ENCODE data around the gene ZNF235.
"Not testable (repeated sequence)": the region's sequence is repeated elsewhere in the genome, so short reads cannot be mapped to it uniquely, and the experiment has no call there.

Gene ZNF235

DNA sequence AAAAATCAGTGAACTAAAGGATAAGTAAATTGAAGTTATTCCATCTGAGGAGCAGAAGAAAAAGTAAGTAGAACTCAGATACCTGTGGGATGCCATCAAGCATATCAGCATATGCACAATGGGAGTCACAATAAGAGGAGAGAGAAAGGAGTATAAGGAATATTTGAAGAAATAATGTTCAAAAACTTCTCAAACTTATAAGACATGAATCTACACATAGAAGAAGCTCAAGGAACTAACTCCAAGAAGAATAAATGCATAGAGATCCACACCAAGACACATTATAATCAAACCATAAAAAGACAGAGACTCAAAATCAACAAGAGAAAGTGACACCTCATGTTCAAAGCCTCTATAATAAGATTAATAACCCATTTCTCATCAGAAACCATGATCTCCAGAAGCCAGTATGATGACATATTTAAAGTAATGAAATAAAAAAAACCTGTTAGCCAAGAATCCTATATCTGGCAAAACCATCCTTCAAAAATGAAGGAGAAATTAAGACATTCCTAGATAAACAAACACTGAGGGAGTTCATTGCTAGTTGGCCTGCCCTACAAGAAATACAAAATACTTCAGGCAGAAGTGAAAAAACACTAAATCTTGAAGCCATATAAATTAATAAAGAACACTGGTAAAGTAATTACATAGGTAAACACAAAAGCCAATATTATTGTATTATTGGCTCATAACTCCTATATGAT is 49.0 kb downstream of the ZNF235 start:
- Histone ChIP-seq H3K4me3 (ENCODE audit: low read depth in 1 of 2, low read length in 2 of 2) (peak overlapping the region in 1 of 2 donors; percentile 54), H3K36me3 (ENCODE audit: control insufficient read depth in 1 of 2, insufficient read depth in 2 of 2, low read length in 2 of 2) (peaks cover 0 to 20% of the 10 kb centered on the region in 2 donors), H3K4me1 (ENCODE audit: control insufficient read depth in 1 of 2, insufficient read depth in 2 of 2, low read length in 2 of 2) (no peaks in the 10 kb centered on the region), H3K27ac (ENCODE audit: low read length) (no peak overlapping the region), H3K9me3 (ENCODE audit: control insufficient read depth in 1 of 2, low read length in 2 of 2) (peaks cover 32 to 69% of the 10 kb centered on the region in 2 donors), H3K27me3 (ENCODE audit: low read depth, low read length) (no peaks in the 10 kb centered on the region)

DNA sequence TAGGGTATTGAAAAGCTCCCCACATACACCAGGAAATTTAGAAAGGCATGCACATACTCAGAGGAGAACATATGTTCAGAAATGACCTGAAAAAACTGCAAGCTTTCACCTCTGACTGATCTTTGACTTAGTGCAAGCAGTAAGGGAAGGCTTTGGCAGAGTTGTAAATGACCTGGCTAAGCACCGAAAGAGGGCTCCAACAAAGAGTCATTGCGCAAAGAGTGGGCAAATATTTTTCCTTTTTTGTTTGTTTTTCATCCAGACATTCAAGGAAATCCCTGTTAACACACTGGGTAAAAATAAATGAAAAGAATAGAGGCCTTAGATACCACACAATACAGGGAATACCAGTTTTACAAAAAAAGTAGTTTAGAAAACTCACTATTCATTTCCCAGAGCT is 50.3 kb downstream of the ZNF235 start:
- no peak overlapping the region for H3K27ac ChIP-seq (ENCODE audit: low read length)
- H3K27me3 ChIP-seq (ENCODE audit: low read depth, low read length): no peaks in the 10 kb centered on the region
- peaks cover 32 to 66% of the 10 kb centered on the region in 2 donors for H3K9me3 ChIP-seq (ENCODE audit: control insufficient read depth in 1 of 2, low read length in 2 of 2)
- H3K4me1 ChIP-seq (ENCODE audit: control insufficient read depth in 1 of 2, insufficient read depth in 2 of 2, low read length in 2 of 2): no peaks in the 10 kb centered on the region
- H3K36me3 ChIP-seq (ENCODE audit: control insufficient read depth in 1 of 2, insufficient read depth in 2 of 2, low read length in 2 of 2): peaks cover 0 to 23% of the 10 kb centered on the region in 2 donors
- H3K4me3 ChIP-seq (ENCODE audit: low read depth in 1 of 2, low read length in 2 of 2): peak overlapping the region in 1 of 2 donors; percentile 54

DNA sequence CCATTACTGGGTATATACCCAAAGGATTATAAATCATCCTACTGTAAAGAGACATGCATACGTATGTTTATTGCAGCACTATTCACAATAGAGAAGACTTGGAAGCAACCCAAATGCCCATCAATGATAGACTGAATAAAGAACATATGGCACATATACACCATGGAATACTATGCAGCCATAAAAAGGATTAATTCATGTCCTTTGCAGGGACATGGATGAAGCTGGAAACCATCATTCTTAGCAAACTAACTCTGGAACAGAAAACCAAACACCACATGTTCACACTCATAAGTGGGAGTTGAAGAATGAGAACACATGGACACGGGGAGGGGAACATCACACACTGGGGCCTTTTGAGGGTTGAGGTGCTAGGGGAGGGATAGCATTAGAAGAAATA is 51.4 kb downstream of the ZNF235 start:
- H3K27me3 ChIP-seq (ENCODE audit: low read depth, low read length); H3K4me1 ChIP-seq (ENCODE audit: control insufficient read depth in 1 of 2, insufficient read depth in 2 of 2, low read length in 2 of 2); H3K27ac ChIP-seq (ENCODE audit: low read length): not testable (repeated sequence)
- H3K4me3 ChIP-seq (ENCODE audit: low read depth in 1 of 2, low read length in 2 of 2): peak overlapping the region in 1 of 2 donors; percentile 54
- H3K9me3 ChIP-seq (ENCODE audit: control insufficient read depth in 1 of 2, low read length in 2 of 2): peaks cover 41 to 69% of the 10 kb centered on the region in 2 donors
- H3K36me3 ChIP-seq (ENCODE audit: control insufficient read depth in 1 of 2, insufficient read depth in 2 of 2, low read length in 2 of 2): peaks cover 0 to 34% of the 10 kb centered on the region in 2 donors

DNA sequence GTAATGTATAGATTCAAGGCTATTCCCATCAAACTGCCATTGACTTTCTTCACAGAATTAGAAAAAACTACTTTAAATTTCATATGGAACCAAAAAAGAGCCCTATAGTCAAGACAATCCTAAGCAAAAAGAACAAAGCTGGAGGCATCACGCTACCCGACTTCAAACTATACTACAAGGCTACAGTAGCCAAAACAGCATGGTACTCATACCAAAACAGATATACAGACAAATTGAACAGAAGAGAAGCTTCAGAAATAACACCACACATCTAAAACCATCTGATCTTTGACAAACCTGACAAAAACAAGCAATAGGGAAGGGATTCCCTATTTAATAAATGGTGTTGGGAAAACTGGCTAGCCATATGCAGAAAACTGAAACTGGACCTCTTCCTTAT is 52.5 kb downstream of the ZNF235 start:
- H3K4me1 ChIP-seq (ENCODE audit: control insufficient read depth in 1 of 2, insufficient read depth in 2 of 2, low read length in 2 of 2); H3K27me3 ChIP-seq (ENCODE audit: low read depth, low read length); H3K27ac ChIP-seq (ENCODE audit: low read length): not testable (repeated sequence)
- Histone ChIP-seq H3K9me3 (ENCODE audit: control insufficient read depth in 1 of 2, low read length in 2 of 2) (peaks cover 49 to 68% of the 10 kb centered on the region in 2 donors), H3K4me3 (ENCODE audit: low read depth in 1 of 2, low read length in 2 of 2) (peak overlapping the region in 1 of 2 donors; percentile 54), H3K36me3 (ENCODE audit: control insufficient read depth in 1 of 2, insufficient read depth in 2 of 2, low read length in 2 of 2) (peaks cover 0 to 42% of the 10 kb centered on the region in 2 donors)

DNA sequence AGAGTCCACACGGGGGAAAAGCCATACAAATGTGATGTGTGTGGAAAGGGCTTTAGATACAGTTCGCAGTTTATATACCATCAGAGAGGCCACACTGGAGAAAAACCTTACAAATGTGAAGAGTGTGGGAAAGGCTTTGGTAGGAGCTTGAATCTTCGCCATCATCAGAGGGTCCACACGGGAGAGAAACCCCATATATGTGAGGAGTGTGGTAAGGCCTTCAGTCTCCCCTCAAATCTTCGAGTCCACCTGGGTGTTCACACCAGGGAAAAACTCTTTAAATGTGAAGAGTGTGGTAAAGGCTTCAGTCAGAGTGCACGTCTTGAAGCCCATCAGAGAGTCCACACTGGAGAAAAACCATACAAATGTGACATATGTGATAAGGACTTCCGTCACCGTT is 68.4 kb downstream of the ZNF235 start:
- Histone ChIP-seq H3K4me3 (ENCODE audit: low read depth in 1 of 2, low read length in 2 of 2) (peak overlapping the region; percentile 8 to 56), H3K27ac (ENCODE audit: low read length) (no peak overlapping the region), H3K9me3 (ENCODE audit: control insufficient read depth in 1 of 2, low read length in 2 of 2) (peaks cover 57 to 89% of the 10 kb centered on the region in 2 donors), H3K36me3 (ENCODE audit: control insufficient read depth in 1 of 2, insufficient read depth in 2 of 2, low read length in 2 of 2) (peaks cover 48 to 78% of the 10 kb centered on the region in 2 donors), H3K27me3 (ENCODE audit: low read depth, low read length) (no peaks in the 10 kb centered on the region), H3K4me1 (ENCODE audit: control insufficient read depth in 1 of 2, insufficient read depth in 2 of 2, low read length in 2 of 2) (no peaks in the 10 kb centered on the region)
